K562 (cell line): ENCODE results near the gene SNX33. TPM values are rescaled to one million over a fixed set of nuclear protein-coding genes. Genes with fewer than 3 reads are reported as not detected.

ENCODE experiments used
- ATAC-seq: fragments of 200-7000 bp; cut with Tn5 transposase; 3 replicates; pipeline ENCODE4 v1.9.1; 2020; ENCODE audit warnings: moderate library complexity
- Bru-seq: library from RNA; stranded (reverse); fragments of 400-500 nt; gene quantifications from one replicate; lab custom pipeline; 2021; lab: Mats Ljungman, UMichigan
- BruChase-seq, 2 experiments: library from RNA; stranded (reverse); fragments of 400-500 nt; gene quantifications; one replicate each; lab custom pipeline; 2021; lab: Mats Ljungman, UMichigan
- BruUV-seq: library from RNA; stranded (reverse); fragments of 400-500 nt; replicated peaks from 2 replicates; lab custom pipeline; 2021; lab: Mats Ljungman, UMichigan
- CTCF ChIA-PET: fragments of 300-600 bp; formaldehyde crosslinking; extraction: SDS; loops from one replicate; lab custom pipeline; 2021; ENCODE audit warnings: low intra/inter-chr PET ratio; lab: Yijun Ruan, JAX
- POLR2A ChIA-PET: fragments of 300-600, 350-650 bp; sonication (Branson Sonifier 250); formaldehyde crosslinking; extraction: SDS; loops from one replicate; lab custom pipeline; 2021; ENCODE audit warnings: antibody characterized with exemption, inconsistent platforms; lab: Yijun Ruan, JAX
- DNase-seq, 4 experiments: peaks; one replicate each; pipeline versions ENCODE4 v3.0.0 to v3.0.0-alpha.2; 2011 to 2018; ENCODE audit warnings: low spot score in 3 of 4, mixed read lengths in 3 of 4; ENCODE audit errors: extremely low read depth in 1 of 4
- FAIRE-seq: peaks from 2 replicates; lab custom pipeline; 2011; peaks lifted over from hg19 to GRCh38; lab: Jason Lieb, UNC
- H2AFZ ChIP-seq: 2 replicates; pipeline ENCODE4 v1.6.0; 2011; ENCODE audit warnings: low read depth, low read length, control low read depth, inconsistent platforms
- H3K27ac ChIP-seq: fragments of 200-600 bp; 3 replicates; pipeline ENCODE4 v1.8.0; 2011; ENCODE audit warnings: low read depth, mild to moderate bottlenecking, control low read depth, inconsistent platforms, low read length, moderate library complexity, mixed read lengths; ENCODE audit errors: extremely low read depth
- H3K27me3 ChIP-seq, 2 experiments: fragments of 300-600 bp in 1 of 2; 2 replicates in 1 of 2; 3 replicates in 1 of 2; pipeline versions ENCODE4 v1.6.0 to v1.8.0; 2011; ENCODE audit warnings: inconsistent platforms in 2 of 2, low read length in 2 of 2, mild to moderate bottlenecking in 1 of 2, mixed read lengths in 1 of 2, moderate library complexity in 1 of 2; ENCODE audit not compliant: control insufficient read depth in 2 of 2, insufficient read depth in 2 of 2
- H3K36me3 ChIP-seq: fragments of 300-600 bp; 3 replicates; pipeline ENCODE4 v1.8.0; 2011; ENCODE audit warnings: mild to moderate bottlenecking, low read length, inconsistent platforms; ENCODE audit not compliant: control insufficient read depth, insufficient read depth
- H3K4me1 ChIP-seq, 2 experiments: fragments of 200-600 bp in 1 of 2; replicated peaks in 1 of 2; 2 replicates in 1 of 2; 3 replicates in 1 of 2; pipeline versions ENCODE4 v1.5.1 to v1.8.0; 2011; ENCODE audit warnings: inconsistent platforms in 2 of 2, low read length in 2 of 2, mild to moderate bottlenecking in 1 of 2, mixed read lengths in 1 of 2, moderate library complexity in 1 of 2; ENCODE audit not compliant: control insufficient read depth in 2 of 2, insufficient read depth in 2 of 2
- H3K4me2 ChIP-seq: 2 replicates; pipeline ENCODE4 v1.6.1; 2011; ENCODE audit warnings: low read length, control low read depth, inconsistent platforms, mixed read lengths; ENCODE audit not compliant: insufficient read depth
- H3K4me3 ChIP-seq: fragments of 200-600 bp; sonication (generic), shearing (Covaris generic); 2 replicates; pipeline ENCODE4 v1.5.1; 2016; ENCODE audit warnings: control low read depth, inconsistent platforms
- H3K79me2 ChIP-seq: fragments of 200-600 bp; 3 replicates; pipeline ENCODE4 v1.8.0; 2011; ENCODE audit warnings: low read length, inconsistent platforms; ENCODE audit not compliant: control insufficient read depth, insufficient read depth
- H3K9ac ChIP-seq, 2 experiments: 2 replicates each; pipeline versions ENCODE4 v1.6.0 to v1.6.1; 2011; ENCODE audit warnings: low read depth in 2 of 2, low read length in 2 of 2, control low read depth in 1 of 2, inconsistent platforms in 1 of 2, mild to moderate bottlenecking in 1 of 2, mixed read lengths in 1 of 2; ENCODE audit not compliant: insufficient read depth in 1 of 2
- H3K9me1 ChIP-seq: one replicate; pipeline ENCODE4 v1.6.0; 2011; ENCODE audit warnings: inconsistent platforms, mild to moderate bottlenecking, low read length, moderate library complexity; ENCODE audit not compliant: control insufficient read depth, insufficient read depth
- H3K9me3 ChIP-seq: replicated peaks from 2 replicates; pipeline ENCODE4 v1.5.1; 2011; ENCODE audit warnings: low read depth, low read length, inconsistent platforms; ENCODE audit not compliant: control insufficient read depth, insufficient read depth
- H4K20me1 ChIP-seq: replicated peaks from 2 replicates; pipeline ENCODE4 v1.6.1; 2011; ENCODE audit warnings: low read length, inconsistent platforms, mixed read lengths; ENCODE audit not compliant: control insufficient read depth, insufficient read depth
- CAMTA2 ChIP-seq: fragments of 250-450 bp; sonication (Bioruptor Pico); conservative IDR thresholded peaks from 2 replicates; pipeline ENCODE4 v1.5.1; 2022
- FOXM1 ChIP-seq, 2 experiments: fragments of 450-650 bp in 1 of 2; sonication (generic) in 1 of 2; formaldehyde crosslinking in 1 of 2; IDR thresholded peaks; 2 replicates each; pipeline versions ENCODE4 v1.6.1 to v1.9.0; 2017 to 2022; ENCODE audit warnings: low read depth in 2 of 2, mild to moderate bottlenecking in 2 of 2, missing genetic modification reagents in 1 of 2, moderate library complexity in 1 of 2
- HNRNPK ChIP-seq: fragments of 200-400 bp; formaldehyde crosslinking; IDR thresholded peaks from one replicate; pipeline ENCODE4 v1.6.1; 2018; ENCODE audit warnings: mild to moderate bottlenecking, low read depth, low read length; ENCODE audit not compliant: poor library complexity, severe bottlenecking
- IRF9 ChIP-seq: fragments of 450-650 bp; IDR thresholded peaks from 2 replicates; pipeline ENCODE4 v1.6.1; 2016; ENCODE audit warnings: missing biosample characterization, missing genetic modification characterization
- KLF10 ChIP-seq: fragments of 250-450 bp; sonication (Bioruptor Pico); IDR thresholded peaks from 2 replicates; pipeline ENCODE4 v1.6.1; 2021; ENCODE audit warnings: matching md5 sums
- MAFG ChIP-seq: fragments of 450-650 bp; conservative IDR thresholded peaks from 2 replicates; pipeline ENCODE4 v1.6.1; 2016; ENCODE audit warnings: missing genetic modification characterization, missing compliant biosample characterization
- MCM7 ChIP-seq, 2 experiments: fragments of 450-650 bp; IDR thresholded peaks; 2 replicates each; pipeline ENCODE4 v1.6.1; 2016 to 2018
- RFX7 ChIP-seq: fragments of 250-450 bp; sonication (Bioruptor Pico); IDR thresholded peaks from 2 replicates; pipeline ENCODE4 v1.5.1; 2021; ENCODE audit warnings: mild to moderate bottlenecking
- SRSF7 ChIP-seq: fragments of 200-400 bp; formaldehyde crosslinking; optimal IDR thresholded peaks from 2 replicates; pipeline ENCODE3; 2017; ENCODE audit warnings: mild to moderate bottlenecking, low read depth, low read length
- SRSF9 ChIP-seq: fragments of 200-400 bp; formaldehyde crosslinking; IDR thresholded peaks from 2 replicates; pipeline ENCODE4 v1.6.1; 2017; ENCODE audit warnings: low read depth, low read length, borderline replicate concordance
- XRCC3 ChIP-seq: fragments of 450-650 bp; IDR thresholded peaks from 2 replicates; pipeline ENCODE4 v1.6.1; 2017; ENCODE audit warnings: mild to moderate bottlenecking, moderate library complexity
- ZC3H8 ChIP-seq: fragments of 450-650 bp; IDR thresholded peaks from 2 replicates; pipeline ENCODE4 v1.6.1; 2017
- ZNF239 ChIP-seq: fragments of 250-450 bp; sonication (Bioruptor Pico); IDR thresholded peaks from 2 replicates; pipeline ENCODE4 v1.4.0; 2020; ENCODE audit warnings: mild to moderate bottlenecking
- WGBS: fragments of 100-300 bp; shearing (Covaris generic); methylation state at CpG from one replicate; pipeline ENCODE4 v1.1.6; 2016; ENCODE audit warnings: low coverage, mixed read lengths; ENCODE audit not compliant: insufficient coverage; ENCODE audit errors: missing lambda C conversion rate; 5-methylcytosine and 5-hydroxymethylcytosine counted together
- in situ Hi-C: fragments of 300-500 bp; cut with MboI; formaldehyde crosslinking; loops from 4 replicates; pipeline ENCODE4 v1.15.0; 2018; ENCODE audit warnings: inconsistent platforms, mixed read lengths
- intact Hi-C: fragments of 100-400 bp; cut with micrococcal nuclease; formaldehyde crosslinking; loops from 2 replicates; pipeline ENCODE4 v1.14.2; 2022
- long read RNA-seq, 3 experiments: library from polyadenylated mRNA in 2 of 3; library from RNA in 1 of 3; unstranded in 2 of 3; stranded (forward) in 1 of 3; transcript quantifications; one replicate each; pipeline ENCODE4 v2.0.0, GENCODE V29; 2019 to 2022
- polyA minus RNA-seq, 3 experiments: library from RNA; depleted of rRNA, polyadenylated mRNA; stranded (reverse); fragments of >200 nt; gene quantifications; 2 replicates each; pipeline ENCODE4 v1.2.3, GENCODE V29; 2011
- polyA plus RNA-seq, 8 experiments: library from polyadenylated mRNA; depleted of rRNA in 4 of 8; stranded (reverse) in 5 of 8; unstranded in 3 of 8; fragments of >200 nt; fragmentation: Nextera tagmentation in 2 of 8; fragmentation: Illumina TruSeq in 1 of 8; extraction: Ambion mirVana in 2 of 8; extraction: Trizol in 1 of 8; gene quantifications; 2 replicates each; pipeline versions ENCODE4 v1.2.1 to v1.2.3, GENCODE V29; 2011 to 2014; ENCODE audit warnings: inconsistent platforms in 1 of 8, missing spikeins in 1 of 8
- total RNA-seq, 7 experiments: library from RNA; depleted of rRNA in 6 of 7; stranded (reverse); fragments of >200 nt in 6 of 7; fragmentation: Illumina TruSeq in 2 of 7; extraction: Trizol in 2 of 7; gene quantifications; 2 replicates each; pipeline versions ENCODE4 v1.2.1 to v1.2.3, GENCODE V29; 2011 to 2021; ENCODE audit warnings: low replicate concordance in 1 of 7
- TF ChIP-seq, protein P1 (sequence below): fragments of 450-650 bp; IDR thresholded peaks from 2 replicates; pipeline ENCODE4 v1.6.1; 2016; ENCODE audit warnings: borderline replicate concordance

The SNX33 gene
- 12.7 and 30.2 TPM in 2 replicates for total RNA-seq (2011; cell fraction: chromatin; rRNA removed; ENCODE audit: low replicate concordance)
- total RNA-seq (2011; cell fraction: nucleolus; rRNA removed) = 20.0 and 22.7 TPM in 2 replicates
- total RNA-seq (2011; cell fraction: nucleoplasm; rRNA removed) = 17.2 and 19.9 TPM in 2 replicates
- total RNA-seq (2014; rRNA removed) (10.0 and 13.0 TPM in 2 replicates), total RNA-seq (2014; rRNA removed; fragmentation: Illumina TruSeq; extraction: Trizol) (4.3 and 4.7 TPM in 2 replicates), total RNA-seq (2015; rRNA removed; fragmentation: Illumina TruSeq; extraction: Trizol) (8.3 and 8.8 TPM in 2 replicates), total RNA-seq (2021) (14.1 and 14.8 TPM in 2 replicates), polyA plus RNA-seq (2011; rRNA removed) (7.9 and 8.2 TPM in 2 replicates), polyA plus RNA-seq (2014; fragmentation: Illumina TruSeq; extraction: Trizol) (10.1 TPM in 2 replicates), polyA plus RNA-seq (2014; fragmentation: Nextera tagmentation; extraction: Ambion mirVana) (1 to 10 TPM; 1.4 to 1.8 TPM), polyA plus RNA-seq (2014; rRNA removed) (7.5 and 8.3 TPM in 2 replicates), polyA minus RNA-seq (2011; rRNA and poly(A)+ RNA removed) (10.9 and 12.8 TPM in 2 replicates), Bru-seq, nascent RNA (percentile 72 among the genes with signal in this experiment), BruChase-seq, experiment 1, labeled RNA remaining after a 2-hour chase (percentile 69 among the genes with signal in this experiment), BruChase-seq, experiment 2, labeled RNA remaining after a 6-hour chase (percentile 68 among the genes with signal in this experiment)
- 9.2 and 11.6 TPM in 2 replicates for polyA plus RNA-seq (2011; cell fraction: cytosol; rRNA removed)
- 16.8 and 25.3 TPM in 2 replicates for polyA plus RNA-seq (2011; cell fraction: nucleus; rRNA removed)
- 11.0 and 16.8 TPM in 2 replicates for polyA plus RNA-seq (2012)
- polyA minus RNA-seq (2011; cell fraction: cytosol; rRNA and poly(A)+ RNA removed) = 11.5 and 12.8 TPM in 2 replicates
- polyA minus RNA-seq (2011; cell fraction: nucleus; rRNA and poly(A)+ RNA removed) = 10.5 and 12.7 TPM in 2 replicates
- long read RNA-seq, experiment 1, full-length matches to known transcripts = 18 of 23 reads
- long read RNA-seq, experiment 1, partial matches to known transcripts = 3 of 23 reads
- long read RNA-seq, experiment 1, other reads (novel, unspliced or antisense) = 2 of 23 reads
- long read RNA-seq, experiment 2, full-length matches to known transcripts = 15 of 28 reads
- long read RNA-seq, experiment 2, partial matches to known transcripts = 0 of 28 reads
- long read RNA-seq, experiment 2, other reads (novel, unspliced or antisense) = 13 of 28 reads
- long read RNA-seq, experiment 3, full-length matches to known transcripts = 1 of 2 reads
- long read RNA-seq, experiment 3, partial matches to known transcripts = 0 of 2 reads
- long read RNA-seq, experiment 3, other reads (novel, unspliced or antisense) = 1 of 2 reads

- intact Hi-C loops = no loop called here
- peak; percentile 83 to 90 (median 88) for DNase-seq
- peak; percentile 77 for ATAC-seq
- in situ Hi-C loops = no loop called here
- BruUV-seq = TSS peak; percentile 63
- Histone ChIP-seq H3K9me3 (no peaks in the 10 kb centered on the region), H3K9ac (peak within 1 kb of the TSS; percentile 86 to 97), H3K79me2 (peaks cover 58% of the 10 kb centered on the region), H2AFZ (peak within 1 kb of the TSS; percentile 98), H3K4me2 (peak within 1 kb of the TSS; percentile 96), H3K9me1 (no peaks in the 10 kb centered on the region), H4K20me1 (no peaks in the 10 kb centered on the region), H3K4me3 (peak within 1 kb of the TSS; percentile 79), H3K36me3 (peaks cover 15% of the 10 kb centered on the region; the same call in 2 of the 3 replicates), H3K27ac (peak within 1 kb of the TSS; percentile 81), H3K4me1 (peaks cover 48 to 59% of the 10 kb centered on the region in 2 experiments), H3K27me3 (no peaks in the 10 kb centered on the region)
- WGBS = 0% methylated on average over 32 of the region's 76 CpGs
- ChIA-PET POLR2A (interaction anchor here (0.6 to 1.9 kb wide), 10 partner anchors 12 to 1024 kb away, joined by 3 to 16 read pairs (median 3); partner anchors contain the start of genes PTPN9 and SNUPN), CTCF (interaction anchor here (0.8 kb wide), 1 partner anchor 139 kb away, joined by 5 read pairs; no protein-coding TSS in a partner anchor)
- peak; percentile 55 for FAIRE-seq
- TF ChIP-seq MAFG (no peak), ZNF239 (no peak), FOXM1 (IDR thresholded peaks at IDR 0.05; ENCODE audit: low read depth) (no peak), FOXM1 (CRISPR knock-in tag; IDR thresholded peaks at IDR 0.05; ENCODE audit: low read depth) (peak; percentile 43; the same call in 1 of the 2 replicates), ZC3H8 (no peak), RFX7 (no peak), IRF9 (tag) (no peak), CAMTA2 (CRISPR knock-in tag) (no peak), HNRNPK (peak; percentile 99), SRSF7 (no peak), SRSF9 (no peak), MCM7 (IDR thresholded peaks at IDR 0.05) (no peak), XRCC3 (no peak), KLF10 (CRISPR knock-in tag) (no peak)
- TF ChIP-seq, protein P1, sequence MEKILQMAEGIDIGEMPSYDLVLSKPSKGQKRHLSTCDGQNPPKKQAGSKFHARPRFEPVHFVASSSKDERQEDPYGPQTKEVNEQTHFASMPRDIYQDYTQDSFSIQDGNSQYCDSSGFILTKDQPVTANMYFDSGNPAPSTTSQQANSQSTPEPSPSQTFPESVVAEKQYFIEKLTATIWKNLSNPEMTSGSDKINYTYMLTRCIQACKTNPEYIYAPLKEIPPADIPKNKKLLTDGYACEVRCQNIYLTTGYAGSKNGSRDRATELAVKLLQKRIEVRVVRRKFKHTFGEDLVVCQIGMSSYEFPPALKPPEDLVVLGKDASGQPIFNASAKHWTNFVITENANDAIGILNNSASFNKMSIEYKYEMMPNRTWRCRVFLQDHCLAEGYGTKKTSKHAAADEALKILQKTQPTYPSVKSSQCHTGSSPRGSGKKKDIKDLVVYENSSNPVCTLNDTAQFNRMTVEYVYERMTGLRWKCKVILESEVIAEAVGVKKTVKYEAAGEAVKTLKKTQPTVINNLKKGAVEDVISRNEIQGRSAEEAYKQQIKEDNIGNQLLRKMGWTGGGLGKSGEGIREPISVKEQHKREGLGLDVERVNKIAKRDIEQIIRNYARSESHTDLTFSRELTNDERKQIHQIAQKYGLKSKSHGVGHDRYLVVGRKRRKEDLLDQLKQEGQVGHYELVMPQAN = peak; percentile 49; the same call in 1 of the 2 replicates
Measured at GRCh38 chr15:75647370-75648155, at the start of gene SNX33. Gene SNX33, plus strand, starts transcription at chr15:75647912. Its CDS starts 1,191 bp downstream, at chr15:75649103.
